Epithelial cell of esophagus (primary cell): ENCODE results near the gene PTPA.

Source experiments
- DNase-seq: peaks from one replicate; pipeline ENCODE4 v3.0.0; 2010; ENCODE audit warnings: low read depth
- H3K4me3 ChIP-seq: 2 replicates; pipeline ENCODE4 v1.5.1; 2011; ENCODE audit warnings: mild to moderate bottlenecking, low read length, control low read depth
- CTCF ChIP-seq: IDR thresholded peaks from 2 replicates; pipeline ENCODE4 v1.5.1; 2011; ENCODE audit warnings: low read depth, mild to moderate bottlenecking, low read length, control low read depth, inconsistent platforms; ENCODE audit not compliant: insufficient read depth; ENCODE audit errors: missing control alignments

Gene PTPA

DNA sequence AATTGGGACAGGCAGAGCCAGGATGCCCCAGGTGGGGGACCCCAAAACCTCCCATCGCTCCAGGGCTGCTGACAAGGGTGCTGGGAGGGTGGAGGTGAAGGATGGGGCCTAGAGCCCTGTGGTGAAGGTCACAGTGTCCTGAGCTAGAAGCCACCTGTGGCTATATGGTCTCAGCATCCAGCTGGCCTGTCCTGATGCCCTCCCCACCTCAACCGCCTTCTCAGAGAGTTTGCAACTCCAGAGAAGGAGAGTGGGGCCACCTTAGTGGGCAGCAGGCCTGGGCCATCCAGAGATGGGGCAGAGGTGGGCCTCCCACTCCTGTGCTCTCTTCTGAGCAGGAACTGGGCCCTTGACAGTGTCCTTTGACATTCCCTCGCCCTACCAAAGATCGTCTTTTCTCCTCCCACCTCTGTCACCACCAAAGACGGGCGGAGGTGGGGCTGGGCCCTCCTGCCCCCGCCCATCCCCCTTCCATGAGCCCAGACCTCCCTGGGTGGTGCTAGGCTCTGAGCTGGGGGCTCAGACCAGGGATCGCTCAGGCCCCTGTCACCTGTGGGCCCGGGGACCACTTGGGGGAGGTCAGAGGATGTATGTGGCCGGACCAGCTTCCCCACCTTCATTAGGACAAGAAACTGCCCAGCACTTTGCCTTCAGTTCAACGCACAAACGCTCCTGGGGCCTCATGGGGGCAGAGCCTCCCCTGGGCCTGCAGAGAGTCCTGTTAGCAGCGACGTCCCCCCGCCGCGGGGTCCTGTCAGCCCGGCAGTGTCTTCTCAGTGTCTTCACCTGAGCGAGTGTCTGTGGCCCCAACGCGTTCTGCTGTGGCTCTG, 40.3 kb upstream of the PTPA start:
- no peak for DNase-seq
- TF ChIP-seq CTCF, result no peak
- no peak overlapping the region for H3K4me3 ChIP-seq

DNA sequence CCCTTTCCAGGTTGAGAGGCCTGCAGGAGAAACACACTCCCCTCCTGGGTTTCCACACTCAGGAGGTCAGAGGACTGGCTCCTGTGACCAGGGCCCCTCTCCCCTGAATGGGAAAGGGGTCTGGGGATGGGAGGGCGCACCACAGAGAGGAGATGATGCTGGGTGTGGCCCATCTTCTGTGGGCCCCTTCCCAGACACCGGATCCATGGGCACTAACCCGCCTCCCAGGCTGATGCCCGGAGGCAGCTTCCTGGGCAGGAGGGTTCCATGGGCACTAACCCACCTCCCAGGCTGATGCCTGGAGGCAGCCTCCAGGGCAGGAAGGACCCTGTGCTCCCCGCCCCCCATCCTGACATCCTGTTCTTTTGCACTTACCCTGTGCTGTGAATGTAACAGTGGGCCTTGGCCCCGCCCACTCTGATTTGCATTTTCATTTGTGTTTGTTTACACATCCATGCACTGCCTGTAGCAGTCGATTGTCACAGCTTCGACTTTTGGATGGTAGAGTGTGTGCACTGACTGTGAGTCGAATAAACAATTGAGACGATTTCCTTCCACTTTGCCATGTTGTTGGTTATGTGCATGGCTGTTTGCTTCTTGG, 39.6 kb upstream of the PTPA start:
- TF ChIP-seq CTCF, result no peak
- no peak overlapping the region for H3K4me3 ChIP-seq
- no peak for DNase-seq

DNA sequence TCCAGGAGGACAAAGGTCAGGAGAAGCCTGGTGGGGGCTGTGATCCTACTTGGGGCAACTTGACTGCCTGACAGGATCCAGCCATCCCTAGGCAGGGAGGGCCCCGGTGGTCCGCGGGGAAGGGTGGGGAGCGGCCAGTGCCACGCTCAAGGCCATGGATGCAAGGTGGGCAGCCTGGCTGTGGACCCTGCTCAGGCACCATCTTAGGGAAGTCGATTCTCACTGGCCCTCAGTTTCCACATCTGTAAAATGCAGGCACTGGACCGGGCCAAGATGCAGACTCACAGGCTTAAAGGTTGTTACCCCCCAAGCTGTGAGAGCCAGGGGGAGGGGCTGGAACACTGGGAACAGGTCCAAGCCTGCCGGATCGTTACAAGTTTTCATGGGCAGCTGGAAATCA, 39.0 kb upstream of the PTPA start:
- DNase-seq, result no peak
- no peak overlapping the region for H3K4me3 ChIP-seq
- TF ChIP-seq CTCF, result no peak

- no peak for DNase-seq
- TF ChIP-seq CTCF, result no peak
- no peak overlapping the region for H3K4me3 ChIP-seq
These were observed 37.8 kb upstream of the PTPA start for GRCh38 chr9:129073404-129073803.

DNA sequence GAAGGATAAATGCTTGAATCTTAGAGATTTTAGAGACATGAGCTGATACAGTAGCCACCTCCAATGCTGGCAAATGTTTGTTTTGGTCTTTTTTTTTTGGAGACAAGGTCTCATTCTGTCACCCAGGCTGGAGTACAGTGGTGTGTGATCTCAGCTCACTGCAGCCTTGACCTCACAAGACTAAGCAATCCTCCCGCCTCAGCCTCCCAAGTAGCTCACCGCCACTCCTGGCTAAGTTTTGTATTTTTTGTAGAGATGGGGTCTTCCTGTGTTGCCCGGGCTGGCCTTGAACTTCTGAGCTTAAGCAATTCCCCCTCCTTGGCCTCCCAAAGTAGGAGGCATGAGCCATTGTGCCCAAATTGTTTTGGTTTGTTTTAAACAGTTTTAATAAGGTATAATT, 37.1 kb upstream of the PTPA start:
- TF ChIP-seq CTCF, result no peak
- no peak for DNase-seq

GRCh38 chr9:129075996-129076639, 35.1 kb upstream of the PTPA start:
- no peak for DNase-seq
- no peak overlapping the region for H3K4me3 ChIP-seq
- no peak for TF ChIP-seq CTCF

More for the DNA sequence above, 37.1 kb upstream of the PTPA start:
- H3K4me3 ChIP-seq, result no peak overlapping the region
